K562 (cell line): ENCODE results near the gene LYSMD1. TPM values are rescaled to one million over a fixed set of nuclear protein-coding genes. Genes with fewer than 3 reads are reported as not detected.
A peak's percentile ranks its signal among the peaks of the same experiment; 100 is the strongest.

Experiments used
- CTBP1 ChIP-seq: fragments of 450-650 bp; IDR thresholded peaks from 2 replicates; pipeline ENCODE4 v1.6.1; 2016; ENCODE audit warnings: borderline replicate concordance
- ESRRA ChIP-seq: fragments of 450-650 bp; IDR thresholded peaks from 2 replicates; pipeline ENCODE4 v1.6.1; 2014; ENCODE audit warnings: low read depth, mild to moderate bottlenecking, moderate library complexity, borderline replicate concordance
- FOXJ2 ChIP-seq: fragments of 200-800 bp; sonication (Bioruptor generic); IDR thresholded peaks from 2 replicates; pipeline ENCODE4 v1.6.1; 2016; ENCODE audit warnings: missing genetic modification characterization, missing compliant biosample characterization
- KDM1A ChIP-seq, 2 experiments: fragments of 450-650 bp; IDR thresholded peaks; 2 replicates each; pipeline ENCODE4 v1.6.1; 2016; ENCODE audit warnings: mild to moderate bottlenecking in 2 of 2
- NR2C2 ChIP-seq, 2 experiments: fragments of 200-800 bp in 1 of 2; sonication (Bioruptor generic) in 1 of 2; sonication (generic) in 1 of 2; formaldehyde crosslinking in 1 of 2; IDR thresholded peaks; 2 replicates each; pipeline versions ENCODE4 v1.6.1 to v1.8.0; 2016 to 2022; ENCODE audit warnings: mild to moderate bottlenecking in 1 of 2, missing compliant biosample characterization in 1 of 2, missing genetic modification characterization in 1 of 2, missing genetic modification reagents in 1 of 2
- POLR2B ChIP-seq: fragments of 450-650 bp; IDR thresholded peaks from 2 replicates; pipeline ENCODE4 v1.6.1; 2018; ENCODE audit warnings: low read depth; ENCODE audit not compliant: partially characterized antibody
- RCOR1 ChIP-seq, 2 experiments: IDR thresholded peaks; 2 replicates each; pipeline ENCODE4 v1.6.1; 2012; ENCODE audit warnings: low read depth in 2 of 2, low read length in 2 of 2, borderline replicate concordance in 1 of 2, improper control_type of control experiment in 1 of 2
- SFPQ ChIP-seq: fragments of 200-400 bp; formaldehyde crosslinking; IDR thresholded peaks from 2 replicates; pipeline ENCODE4 v1.6.1; 2017; ENCODE audit warnings: mild to moderate bottlenecking, low read depth, low read length, moderate library complexity
- U2AF1 ChIP-seq: fragments of 200-400 bp; formaldehyde crosslinking; optimal IDR thresholded peaks from 2 replicates; pipeline ENCODE3; 2017; ENCODE audit warnings: mild to moderate bottlenecking, low read depth, low read length, moderate library complexity
- XRCC5 ChIP-seq: fragments of 200-400 bp; formaldehyde crosslinking; IDR thresholded peaks from 2 replicates; pipeline ENCODE4 v1.6.1; 2017; ENCODE audit warnings: low read depth, mild to moderate bottlenecking, low read length
- ZNF384 ChIP-seq: IDR thresholded peaks from 2 replicates; pipeline ENCODE4 v1.6.1; 2012; ENCODE audit warnings: low read depth, low read length, improper control_type of control experiment
- polyA plus RNA-seq, 8 experiments: library from polyadenylated mRNA; depleted of rRNA in 4 of 8; stranded (reverse) in 5 of 8; unstranded in 3 of 8; fragments of >200 nt; fragmentation: Nextera tagmentation in 2 of 8; fragmentation: Illumina TruSeq in 1 of 8; extraction: Ambion mirVana in 2 of 8; extraction: Trizol in 1 of 8; gene quantifications; 2 replicates each; pipeline versions ENCODE4 v1.2.1 to v1.2.3, GENCODE V29; 2011 to 2014; ENCODE audit warnings: inconsistent platforms in 1 of 8, missing spikeins in 1 of 8
- total RNA-seq, 7 experiments: library from RNA; depleted of rRNA in 6 of 7; stranded (reverse); fragments of >200 nt in 6 of 7; fragmentation: Illumina TruSeq in 2 of 7; extraction: Trizol in 2 of 7; gene quantifications; 2 replicates each; pipeline versions ENCODE4 v1.2.1 to v1.2.3, GENCODE V29; 2011 to 2021; ENCODE audit warnings: low replicate concordance in 1 of 7
- TF ChIP-seq, protein P1 (sequence below): fragments of 450-650 bp; IDR thresholded peaks from 2 replicates; pipeline ENCODE4 v1.6.1; 2016; ENCODE audit warnings: low read depth, mild to moderate bottlenecking, moderate library complexity

The LYSMD1 gene
- total and polyA plus RNA-seq, 9 of the 15 experiments (the other 6 are each of a cell fraction or from before 2014, with no cell fraction given), result 2.2 to 9.4 (median 6.0) TPM

DNA sequence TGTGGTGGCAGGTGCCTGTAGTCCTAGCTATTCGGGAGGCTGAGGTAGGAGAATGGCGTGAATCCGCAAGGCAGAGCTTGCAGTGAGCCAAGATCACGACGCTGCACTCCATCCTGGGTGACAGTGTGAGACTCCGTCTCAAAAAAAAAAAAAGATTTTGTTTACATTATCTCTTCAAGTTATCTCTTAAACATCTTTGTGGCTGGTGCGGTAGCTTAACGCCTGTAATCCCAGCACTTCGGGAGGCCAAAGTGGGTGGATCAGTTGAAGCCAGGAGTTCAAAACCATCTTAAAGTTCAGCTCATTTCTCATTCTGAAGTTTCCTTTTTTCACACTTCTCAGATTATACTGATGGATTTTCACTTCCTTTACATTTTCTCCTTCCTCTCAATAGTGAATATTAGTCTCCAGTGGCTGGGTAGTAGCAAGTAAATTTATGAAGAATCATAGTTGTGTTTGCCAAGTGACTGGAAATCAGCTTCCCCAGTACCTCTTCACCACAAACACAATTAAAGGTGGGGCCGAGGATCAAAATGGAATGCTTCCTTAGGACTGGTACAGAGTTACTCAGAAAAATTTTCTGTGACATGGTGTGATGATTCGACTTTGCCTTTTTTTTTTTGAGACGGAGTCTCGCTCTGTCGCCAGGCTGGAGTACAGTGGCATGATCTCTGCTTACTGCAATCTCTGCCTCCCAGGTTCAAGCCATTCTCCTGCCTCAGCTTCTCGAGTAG lies 46.4 kb upstream of the LYSMD1 start (continued):
- TF ChIP-seq, protein P1, sequence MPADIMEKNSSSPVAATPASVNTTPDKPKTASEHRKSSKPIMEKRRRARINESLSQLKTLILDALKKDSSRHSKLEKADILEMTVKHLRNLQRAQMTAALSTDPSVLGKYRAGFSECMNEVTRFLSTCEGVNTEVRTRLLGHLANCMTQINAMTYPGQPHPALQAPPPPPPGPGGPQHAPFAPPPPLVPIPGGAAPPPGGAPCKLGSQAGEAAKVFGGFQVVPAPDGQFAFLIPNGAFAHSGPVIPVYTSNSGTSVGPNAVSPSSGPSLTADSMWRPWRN, result peak; percentile 58; the same call in 1 of the 2 replicates
- peak; percentile 32; the same call in 1 of the 2 replicates for TF ChIP-seq CTBP1
- TF ChIP-seq ZNF384, result peak; percentile 69
- 0 out of 2 replicates have a peak, but pooled peaks have one; percentile 44 for TF ChIP-seq FOXJ2 (tag)
- TF ChIP-seq U2AF1, result no peak
- TF ChIP-seq KDM1A (IDR thresholded peaks at IDR 0.05), result peak in 1 of 2 experiments; percentile 46; a peak in 3 of 4 replicates
- no peak for TF ChIP-seq POLR2B
- TF ChIP-seq NR2C2 (CRISPR knock-in tag; IDR thresholded peaks at IDR 0.05), result no peak
- TF ChIP-seq NR2C2 (tag; IDR thresholded peaks at IDR 0.05), result no peak
- TF ChIP-seq SFPQ, result no peak
- TF ChIP-seq XRCC5, result no peak
- peak; percentile 55; the same call in 1 of the 2 replicates for TF ChIP-seq ESRRA
- peak in 1 of 2 experiments; percentile 81; a peak in 2 of 4 replicates for TF ChIP-seq RCOR1 (IDR thresholded peaks at IDR 0.05; ENCODE audit: borderline replicate concordance in 1 of 2, low read depth in 2 of 2, low read length in 2 of 2)
- TF ChIP-seq, all 486 proteins: peak for 10
